Kidney (tissue), 14 donors: ENCODE measurements around the gene RECQL5. TPM values are rescaled to one million over a fixed set of nuclear protein-coding genes. Genes with fewer than 3 reads are reported as not detected.
A peak's percentile ranks its signal among the peaks of the same experiment; 100 is the strongest.

ENCODE experiments used
- DNase-seq, 5 donors: peaks; one replicate each; pipeline ENCODE4 v3.0.0-alpha.2; 2013 to 2020
- FAIRE-seq: peaks from 2 replicates; lab custom pipeline; 2012; peaks lifted over from hg19 to GRCh38; lab: Jason Lieb, UNC
- H3K27ac ChIP-seq, 2 donors: one replicate each; pipeline ENCODE4 v1.7.0; 2013; ENCODE audit warnings: low read depth in 2 of 2, low read length in 2 of 2, inconsistent platforms in 1 of 2
- H3K27me3 ChIP-seq: one replicate; pipeline ENCODE4 v1.7.1; 2013; ENCODE audit warnings: low read length, inconsistent platforms; ENCODE audit not compliant: control insufficient read depth, insufficient read depth
- H3K36me3 ChIP-seq, 3 donors: one replicate each; pipeline versions ENCODE4 v1.7.0 to v1.7.1; 2013; ENCODE audit warnings: low read length in 3 of 3, control low read depth in 1 of 3, inconsistent platforms in 1 of 3; ENCODE audit not compliant: insufficient read depth in 3 of 3, control insufficient read depth in 2 of 3
- H3K4me1 ChIP-seq, 3 donors: one replicate each; pipeline versions ENCODE4 v1.7.0 to v1.7.1; 2013; ENCODE audit warnings: low read length in 3 of 3, inconsistent platforms in 1 of 3, low read depth in 1 of 3; ENCODE audit not compliant: control insufficient read depth in 2 of 3, insufficient read depth in 2 of 3
- H3K4me3 ChIP-seq, 3 donors: one replicate each; pipeline versions ENCODE4 v1.7.0 to v1.8.1; 2013; ENCODE audit warnings: low read length in 3 of 3, control low read depth in 1 of 3, inconsistent platforms in 1 of 3
- H3K9ac ChIP-seq, 3 donors: one replicate each; pipeline versions ENCODE4 v1.7.0 to v1.7.1; 2013; ENCODE audit warnings: low read length in 3 of 3, control low read depth in 1 of 3, inconsistent platforms in 1 of 3
- H3K9me3 ChIP-seq, 3 donors: one replicate each; pipeline versions ENCODE4 v1.7.0 to v1.7.1; 2013; ENCODE audit warnings: low read length in 3 of 3, control low read depth in 1 of 3, inconsistent platforms in 1 of 3; ENCODE audit not compliant: control insufficient read depth in 2 of 3, insufficient read depth in 1 of 3
- CTCF ChIP-seq: IDR thresholded peaks from 3 replicates; pipeline ENCODE4 v1.5.1; 2012; ENCODE audit warnings: mild to moderate bottlenecking, moderate library complexity, borderline replicate concordance; ENCODE audit not compliant: insufficient read depth; ENCODE audit errors: extremely low read depth
- intact Hi-C: fragments of 100-400 bp; cut with DNase I; formaldehyde crosslinking; loops from one replicate; pipeline ENCODE4 v1.11.1; 2022
- polyA plus RNA-seq: library from polyadenylated mRNA; stranded (reverse); fragments of 350-450 nt; fragmentation: Illumina TruSeq; extraction: RNeasy Lipid Tissue Mini Kit (QIAGEN cat#74804); gene quantifications from one replicate; pipeline ENCODE4 v1.2.3, GENCODE V29; 2014; ENCODE audit warnings: low read depth, low replicate concordance; ENCODE audit not compliant: insufficient read depth
- total RNA-seq: library from RNA; stranded (reverse); fragmentation: NEBNext Ultra II Directional; extraction: Animal tissue kit (Norgen Biotek cat#: 25700); gene quantifications from one replicate; pipeline ENCODE4 v1.2.1, GENCODE V29; 2021
- donor health status: control.
- donor health status: control.
- donor health status: control.
- donor health status: control.
- donor health status: control.
- donor health status: DM: yes; HTN: yes; CAD: no.
- donor health status: Normal renal cell carcinoma (clear cell type).

The RECQL5 gene
- total and polyA plus RNA-seq, 2 donors from 2014 or later: 40.0 to 51.6 TPM

- Histone ChIP-seq H3K9ac (no peak overlapping the region), H3K9me3 (no peaks in the 10 kb centered on the region), H3K4me1 (peaks cover 0 to 7% (median 6%) of the 10 kb centered on the region in 3 donors), H3K36me3 (peaks cover 0 to 56% (median 37%) of the 10 kb centered on the region in 3 donors), H3K27ac (no peak overlapping the region), H3K27me3 (no peaks in the 10 kb centered on the region), H3K4me3 (no peak overlapping the region)
- FAIRE-seq (no peak), DNase-seq (no peak)
- no peak for TF ChIP-seq CTCF
- intact Hi-C loops: no loop called here
These were observed 36.6 kb upstream of the RECQL5 start for GRCh38 chr17:75703591-75703990.

GRCh38 chr17:75703191-75703590 is 36.2 kb upstream of the RECQL5 start:
- Histone ChIP-seq H3K9me3 (no peaks in the 10 kb centered on the region), H3K4me1 (peaks cover 0 to 11% (median 7%) of the 10 kb centered on the region in 3 donors), H3K4me3 (no peak overlapping the region), H3K36me3 (peaks cover 0 to 56% (median 37%) of the 10 kb centered on the region in 3 donors), H3K9ac (no peak overlapping the region), H3K27ac (no peak overlapping the region), H3K27me3 (no peaks in the 10 kb centered on the region)
- DNase-seq (no peak), FAIRE-seq (no peak)
- intact Hi-C loops: no loop called here
- TF ChIP-seq CTCF: no peak

- FAIRE-seq: no peak
- no peaks in the 10 kb centered on the region for H3K9me3 ChIP-seq
- peak overlapping the region in 1 of 2 donors; percentile 29 for H3K27ac ChIP-seq
- intact Hi-C loops: no loop called here
- H3K4me1 ChIP-seq: peaks cover 0 to 23% (median 17%) of the 10 kb centered on the region in 3 donors
- no peak for TF ChIP-seq CTCF
- no peak overlapping the region for H3K4me3 ChIP-seq
- peaks cover 0 to 44% (median 29%) of the 10 kb centered on the region in 3 donors for H3K36me3 ChIP-seq
- peak in 1 of 5 donors; percentile 53 for DNase-seq
- no peaks in the 10 kb centered on the region for H3K27me3 ChIP-seq
- H3K9ac ChIP-seq: no peak overlapping the region
These were observed 34.3 kb upstream of the RECQL5 start for GRCh38 chr17:75701288-75701687.

- DNase-seq (peak in 1 of 5 donors; percentile 35), FAIRE-seq (no peak)
- Histone ChIP-seq H3K36me3 (peaks cover 0 to 33% (median 16%) of the 10 kb centered on the region in 3 donors), H3K9me3 (no peaks in the 10 kb centered on the region), H3K4me3 (no peak overlapping the region), H3K9ac (no peak overlapping the region), H3K27me3 (no peaks in the 10 kb centered on the region), H3K4me1 (peaks cover 0 to 27% (median 22%) of the 10 kb centered on the region in 3 donors), H3K27ac (peak overlapping the region in 1 of 2 donors; percentile 90)
- intact Hi-C loops: no loop called here
- no peak for TF ChIP-seq CTCF
These were observed 31.7 kb upstream of the RECQL5 start for GRCh38 chr17:75698659-75699058.
